HK-2 (cell line): ENCODE data around the gene ZNF506.
A peak's percentile ranks its signal among the peaks of the same experiment; 100 is the strongest.
"Not testable (repeated sequence)": the region's sequence is repeated elsewhere in the genome, so short reads cannot be mapped to it uniquely, and the experiment has no call there.

Experiments
- DNase-seq: peaks from one replicate; pipeline ENCODE4 v3.0.0-alpha.2; 2018; ENCODE audit not compliant: unreplicated experiment

Gene ZNF506

GRCh38 chr19:19778666-19779065, 42.9 kb downstream of the ZNF506 start:
- DNase-seq = no peak

GRCh38 chr19:19777692-19778091, 43.9 kb downstream of the ZNF506 start:
- no peak for DNase-seq

GRCh38 chr19:19776206-19777008, 45.1 kb downstream of the ZNF506 start:
- DNase-seq = peak; percentile 97

- DNase-seq = no peak
Measured at GRCh38 chr19:19775891-19776205, 45.7 kb downstream of the ZNF506 start.

- no peak for DNase-seq
Measured at GRCh38 chr19:19774354-19775033, 47.1 kb downstream of the ZNF506 start.

GRCh38 chr19:19771963-19772362, 49.6 kb downstream of the ZNF506 start:
- not testable (repeated sequence) for DNase-seq

GRCh38 chr19:19769971-19770370, 51.6 kb downstream of the ZNF506 start:
- DNase-seq = not testable (repeated sequence)

- no peak for DNase-seq
Measured at GRCh38 chr19:19758164-19758563, 63.4 kb downstream of the ZNF506 start.

- no peak for DNase-seq
Measured at GRCh38 chr19:19752760-19753403, 68.7 kb downstream of the ZNF506 start.

GRCh38 chr19:19751846-19752245, 69.7 kb downstream of the ZNF506 start:
- DNase-seq = no peak

- no peak for DNase-seq
Measured at GRCh38 chr19:19750842-19751790, 70.4 kb downstream of the ZNF506 start.

GRCh38 chr19:19749908-19750841, 71.4 kb downstream of the ZNF506 start:
- DNase-seq = no peak

- DNase-seq = no peak
Measured at GRCh38 chr19:19749117-19749907, 72.2 kb downstream of the ZNF506 start.

GRCh38 chr19:19748249-19748938, 73.2 kb downstream of the ZNF506 start:
- DNase-seq = no peak

GRCh38 chr19:19747357-19748220, 74.0 kb downstream of the ZNF506 start:
- DNase-seq = no peak

- no peak for DNase-seq
Measured at GRCh38 chr19:19746286-19747213, 75.0 kb downstream of the ZNF506 start.
